HCT116 (cell line): ENCODE measurements around the gene PSRC1.

ENCODE experiments used
- EZH2phosphoT487 ChIP-seq: fragments of 200-600 bp; IDR thresholded peaks from 2 replicates; pipeline ENCODE4 v1.6.1; 2018; ENCODE audit warnings: antibody characterized with exemption, borderline replicate concordance
- POLR2A ChIP-seq: IDR thresholded peaks from 2 replicates; pipeline ENCODE4 v1.7.0; 2011; ENCODE audit warnings: borderline replicate concordance; ENCODE audit not compliant: insufficient read depth, insufficient read length; ENCODE audit errors: extremely low read depth
- RAD21 ChIP-seq: IDR thresholded peaks from 2 replicates; pipeline ENCODE4 v1.6.1; 2012; ENCODE audit warnings: low read depth, mild to moderate bottlenecking
- REST ChIP-seq: IDR thresholded peaks from 2 replicates; pipeline ENCODE4 v1.6.1; 2012; ENCODE audit warnings: low read depth
- SP1 ChIP-seq: IDR thresholded peaks from 2 replicates; pipeline ENCODE4 v1.6.1; 2012; ENCODE audit warnings: low read depth

GRCh38 chr1:109259674-109260557 lies 23.0 kb downstream of the PSRC1 start:
- TF ChIP-seq POLR2A (no peak), REST (no peak), EZH2phosphoT487 (no peak), RAD21 (no peak), SP1 (no peak)
